Measurements from ENCODE around the gene BANF2.

Gene BANF2

GRCh38 chr20:17710379-17711266 is 10.9 kb downstream of the BANF2 start:
- peak; percentile 9 for DNase-seq

- no peak for DNase-seq
Observed at GRCh38 chr20:17711267-17711627, 11.5 kb downstream of the BANF2 start.

- no peak for DNase-seq
Observed at GRCh38 chr20:17712201-17712600, 12.4 kb downstream of the BANF2 start.

- peak; percentile 54 for DNase-seq
Observed at GRCh38 chr20:17712708-17713107, 12.9 kb downstream of the BANF2 start.

- no peak for DNase-seq
Observed at GRCh38 chr20:17714597-17714996, 14.8 kb downstream of the BANF2 start.

GRCh38 chr20:17715075-17715474 is 15.3 kb downstream of the BANF2 start:
- DNase-seq: no peak

GRCh38 chr20:17716331-17716730 is 16.6 kb downstream of the BANF2 start:
- DNase-seq: no peak

- DNase-seq: no peak
Observed at GRCh38 chr20:17720755-17721154, 21.0 kb downstream of the BANF2 start.

- no peak for DNase-seq
Observed at GRCh38 chr20:17721802-17722486, 22.2 kb downstream of the BANF2 start.

- no peak for DNase-seq
Observed at GRCh38 chr20:17722493-17723300, 22.9 kb downstream of the BANF2 start.

GRCh38 chr20:17723301-17723691 is 23.5 kb downstream of the BANF2 start:
- no peak for DNase-seq

GRCh38 chr20:17725094-17725835 is 25.5 kb downstream of the BANF2 start:
- no peak for DNase-seq

GRCh38 chr20:17726902-17727301 is 27.1 kb downstream of the BANF2 start:
- DNase-seq: no peak

- DNase-seq: no peak
Observed at GRCh38 chr20:17727351-17727750, 27.6 kb downstream of the BANF2 start.

- no peak for DNase-seq
Observed at GRCh38 chr20:17728074-17728473, 28.3 kb downstream of the BANF2 start.

- no peak for DNase-seq
Observed at GRCh38 chr20:17730071-17730470, 30.3 kb downstream of the BANF2 start.

GRCh38 chr20:17731233-17731632 is 31.5 kb downstream of the BANF2 start:
- DNase-seq: no peak

GRCh38 chr20:17732907-17733521 is 33.2 kb downstream of the BANF2 start:
- DNase-seq: no peak

- DNase-seq: no peak
Observed at GRCh38 chr20:17733767-17734304, 34.1 kb downstream of the BANF2 start.

GRCh38 chr20:17734374-17734773 is 34.6 kb downstream of the BANF2 start:
- DNase-seq: no peak

GRCh38 chr20:17735206-17735804 is 35.5 kb downstream of the BANF2 start:
- peak; percentile 67 for DNase-seq
